H1 (cell line): ENCODE data around the gene TMEM250. TPM values are rescaled to one million over a fixed set of nuclear protein-coding genes. Genes with fewer than 3 reads are reported as not detected.
A peak's percentile ranks its signal among the peaks of the same experiment; 100 is the strongest.

Source experiments
- CTCF ChIA-PET: fragments of 300-600 bp; sonication (Branson Sonifier 250); formaldehyde crosslinking; loops from one replicate; lab custom pipeline; 2021; ENCODE audit not compliant: partially characterized antibody; lab: Charles Lee
- POLR2A ChIA-PET: fragments of 300-600 bp; sonication (Branson Sonifier 250); formaldehyde crosslinking; loops from one replicate; lab custom pipeline; 2021; ENCODE audit warnings: inconsistent platforms; ENCODE audit not compliant: partially characterized antibody; lab: Charles Lee
- DNase-seq, 2 experiments: peaks; one replicate each; pipeline versions ENCODE4 v3.0.0 to v3.0.0-alpha.2; 2010 to 2022; ENCODE audit warnings: low spot score in 2 of 2, low read depth in 1 of 2, mixed read lengths in 1 of 2
- FAIRE-seq: peaks from 2 replicates; lab custom pipeline; 2011; peaks lifted over from hg19 to GRCh38; lab: Jason Lieb, UNC
- H2AFZ ChIP-seq: 2 replicates; pipeline ENCODE4 v1.8.1; 2012; ENCODE audit warnings: low read length, inconsistent platforms
- H2AK5ac ChIP-seq: 2 replicates; pipeline ENCODE4 v1.6.1; 2013; ENCODE audit warnings: low read depth, low read length
- H2BK120ac ChIP-seq: replicated peaks from 2 replicates; pipeline ENCODE3; 2013; ENCODE audit warnings: low read depth, low read length, inconsistent platforms
- H2BK12ac ChIP-seq: 2 replicates; pipeline ENCODE4 v1.6.1; 2013; ENCODE audit warnings: low read depth, low read length
- H2BK15ac ChIP-seq: 2 replicates; pipeline ENCODE4 v1.6.1; 2013; ENCODE audit warnings: low read length
- H2BK20ac ChIP-seq: 2 replicates; pipeline ENCODE4 v1.6.1; 2013; ENCODE audit warnings: low read length
- H2BK5ac ChIP-seq: 2 replicates; pipeline ENCODE4 v1.6.1; 2013; ENCODE audit warnings: low read depth, low read length
- H3K14ac ChIP-seq: 2 replicates; pipeline ENCODE4 v1.6.1; 2013; ENCODE audit warnings: inconsistent platforms; ENCODE audit not compliant: insufficient read length
- H3K18ac ChIP-seq: 2 replicates; pipeline ENCODE4 v1.6.1; 2013; ENCODE audit warnings: low read length; ENCODE audit errors: extremely low read depth
- H3K23ac ChIP-seq: 2 replicates; pipeline ENCODE4 v1.6.1; 2013; ENCODE audit warnings: inconsistent platforms; ENCODE audit not compliant: insufficient read length
- H3K23me2 ChIP-seq: 2 replicates; pipeline ENCODE4 v1.6.1; 2013; ENCODE audit warnings: low read depth, low read length
- H3K27ac ChIP-seq: 2 replicates; pipeline ENCODE4 v1.6.1; 2011; ENCODE audit warnings: low read depth, low read length, inconsistent platforms
- H3K27me3 ChIP-seq, 4 experiments: replicated peaks in 1 of 4; 1 replicate in 1 of 4; 2 replicates in 3 of 4; pipeline versions ENCODE4 v1.6.1 to v1.8.1; 2011 to 2013; ENCODE audit warnings: low read length in 3 of 4, mild to moderate bottlenecking in 3 of 4, inconsistent platforms in 2 of 4, mixed read lengths in 2 of 4, moderate library complexity in 1 of 4; ENCODE audit not compliant: control insufficient read depth in 3 of 4, insufficient read depth in 3 of 4; ENCODE audit errors: extremely low read depth in 1 of 4
- H3K36me3 ChIP-seq, 4 experiments: 2 replicates each; pipeline versions ENCODE4 v1.6.1 to v1.8.1; 2011 to 2013; ENCODE audit warnings: mild to moderate bottlenecking in 4 of 4, low read length in 3 of 4, moderate library complexity in 2 of 4, control low read depth in 1 of 4, inconsistent platforms in 1 of 4; ENCODE audit not compliant: insufficient read depth in 4 of 4, control insufficient read depth in 2 of 4
- H3K4ac ChIP-seq: replicated peaks from 2 replicates; pipeline ENCODE3; 2013; ENCODE audit warnings: low read length, low read depth, mixed read lengths, inconsistent platforms; ENCODE audit not compliant: insufficient read length
- H3K4me1 ChIP-seq, 4 experiments: replicated peaks in 1 of 4; 1 replicate in 1 of 4; 2 replicates in 3 of 4; pipeline versions ENCODE4 v1.6.1 to v1.8.1; 2011 to 2013; ENCODE audit warnings: low read length in 3 of 4, inconsistent platforms in 2 of 4, mixed read lengths in 1 of 4; ENCODE audit not compliant: insufficient read depth in 4 of 4, control insufficient read depth in 3 of 4
- H3K4me2 ChIP-seq, 2 experiments: 2 replicates each; pipeline versions ENCODE4 v1.6.1 to v1.8.1; 2011 to 2013; ENCODE audit warnings: low read depth in 2 of 2, low read length in 2 of 2, control low read depth in 1 of 2, inconsistent platforms in 1 of 2, mild to moderate bottlenecking in 1 of 2; ENCODE audit not compliant: insufficient read depth in 1 of 2
- H3K4me3 ChIP-seq, 4 experiments: fragments of 200-600, 300-600 bp in 1 of 4; sonication (generic), shearing (Covaris generic), sonication (Bioruptor Twin) in 1 of 4; 2 replicates each; pipeline versions ENCODE4 v1.5.1 to v1.8.1; 2011 to 2016; ENCODE audit warnings: low read length in 4 of 4, low read depth in 3 of 4, control low read depth in 2 of 4, inconsistent platforms in 2 of 4, mild to moderate bottlenecking in 2 of 4, mixed read lengths in 1 of 4, moderate library complexity in 1 of 4; ENCODE audit not compliant: insufficient read depth in 2 of 4; ENCODE audit errors: extremely low read depth in 1 of 4
- H3K56ac ChIP-seq: replicated peaks from 2 replicates; pipeline ENCODE3; 2013; ENCODE audit warnings: low read depth, mild to moderate bottlenecking, mixed read lengths, low read length, inconsistent platforms; ENCODE audit not compliant: insufficient read length
- H3K79me1 ChIP-seq: 2 replicates; pipeline ENCODE4 v1.6.1; 2013; ENCODE audit warnings: low read depth, low read length, control low read depth
- H3K79me2 ChIP-seq, 2 experiments: 2 replicates each; pipeline versions ENCODE4 v1.6.1 to v1.8.1; 2012 to 2013; ENCODE audit warnings: low read length in 2 of 2, mild to moderate bottlenecking in 2 of 2, inconsistent platforms in 1 of 2; ENCODE audit not compliant: insufficient read depth in 2 of 2, control insufficient read depth in 1 of 2
- H3K9ac ChIP-seq, 4 experiments: replicated peaks in 1 of 4; 1 replicate in 1 of 4; 2 replicates in 3 of 4; pipeline versions ENCODE4 v1.6.1 to v1.8.1; 2011 to 2013; ENCODE audit warnings: low read depth in 3 of 4, low read length in 3 of 4, control low read depth in 2 of 4, mild to moderate bottlenecking in 2 of 4, moderate library complexity in 2 of 4, inconsistent platforms in 1 of 4; ENCODE audit errors: extremely low read depth in 1 of 4
- H3K9me3 ChIP-seq, 2 experiments: 2 replicates each; pipeline versions ENCODE4 v1.6.1 to v1.8.1; 2012 to 2013; ENCODE audit warnings: mild to moderate bottlenecking in 2 of 2, moderate library complexity in 2 of 2, control low read depth in 1 of 2, inconsistent platforms in 1 of 2, low read depth in 1 of 2, low read length in 1 of 2, mixed read lengths in 1 of 2; ENCODE audit not compliant: insufficient read depth in 2 of 2
- H4K20me1 ChIP-seq, 2 experiments: replicated peaks in 1 of 2; 2 replicates each; pipeline versions ENCODE3 to v1.8.1; 2011 to 2013; ENCODE audit warnings: inconsistent platforms in 2 of 2, low read length in 2 of 2, mild to moderate bottlenecking in 1 of 2; ENCODE audit not compliant: insufficient read depth in 2 of 2, control insufficient read depth in 1 of 2
- H4K5ac ChIP-seq: 2 replicates; pipeline ENCODE4 v1.6.1; 2013; ENCODE audit warnings: low read length, low read depth, mixed read lengths, inconsistent platforms; ENCODE audit not compliant: insufficient read length
- H4K8ac ChIP-seq: 2 replicates; pipeline ENCODE4 v1.8.0; 2013; ENCODE audit warnings: mild to moderate bottlenecking, moderate library complexity, low read length, inconsistent platforms; ENCODE audit not compliant: insufficient read depth; ENCODE audit errors: extremely low read depth
- H4K91ac ChIP-seq: replicated peaks from 2 replicates; pipeline ENCODE3; 2013; ENCODE audit warnings: low read length, mixed read lengths, inconsistent platforms; ENCODE audit not compliant: insufficient read length
- ASH2L ChIP-seq: fragments of 200-600, 300-600 bp; sonication (generic); IDR thresholded peaks from one replicate; pipeline ENCODE4 v1.7.1; 2017; ENCODE audit warnings: low read length
- CBX8 ChIP-seq: fragments of 300-800, 300-1000 bp; sonication (generic); IDR thresholded peaks from 2 replicates; pipeline ENCODE4 v1.7.1; 2016; ENCODE audit warnings: low read depth, low read length, borderline replicate concordance
- CREB1 ChIP-seq: IDR thresholded peaks from 2 replicates; pipeline ENCODE4 v1.6.1; 2012; ENCODE audit warnings: inconsistent platforms
- FOSL1 ChIP-seq: IDR thresholded peaks from 2 replicates; pipeline ENCODE4 v1.6.1; 2011; ENCODE audit warnings: mild to moderate bottlenecking, low read depth, low read length, moderate library complexity; ENCODE audit not compliant: insufficient read depth
- KDM1A ChIP-seq: fragments of 200-600, 300-600 bp; sonication (generic); IDR thresholded peaks from 2 replicates; pipeline ENCODE4 v1.7.1; 2016; ENCODE audit warnings: mild to moderate bottlenecking, low read length, borderline replicate concordance
- KDM5A ChIP-seq: fragments of 200-600 bp; IDR thresholded peaks from 2 replicates; pipeline ENCODE4 v1.7.1; 2012; ENCODE audit warnings: mild to moderate bottlenecking, low read length, inconsistent platforms, mixed read lengths
- RFX5 ChIP-seq: IDR thresholded peaks from 2 replicates; pipeline ENCODE4 v1.6.1; 2011; ENCODE audit warnings: low read depth, low read length, improper control_type of control experiment, borderline replicate concordance
- SP4 ChIP-seq: IDR thresholded peaks from 2 replicates; pipeline ENCODE4 v1.6.1; 2012; ENCODE audit warnings: low read length, inconsistent platforms
- SUZ12 ChIP-seq: fragments of 200-600 bp; sonication (generic); IDR thresholded peaks from 2 replicates; pipeline ENCODE4 v1.6.1; 2012; ENCODE audit warnings: mild to moderate bottlenecking, inconsistent platforms, low read length, moderate library complexity, mixed read lengths
- YY1 ChIP-seq: IDR thresholded peaks from 2 replicates; pipeline ENCODE4 v1.6.1; 2011; ENCODE audit warnings: low read depth, mild to moderate bottlenecking, low read length
- WGBS, 2 experiments: shearing (Covaris generic) in 1 of 2; methylation state at CpG; one replicate each; pipeline versions ENCODE4 v1.1.6 to v1.1.7; 2013 to 2015; ENCODE audit warnings: low lambda C conversion rate in 2 of 2, mixed read lengths in 2 of 2, inconsistent platforms in 1 of 2, low coverage in 1 of 2, missing lambda C conversion rate in 1 of 2; ENCODE audit not compliant: insufficient replicate concordance in 2 of 2, insufficient coverage in 1 of 2, insufficient read length in 1 of 2; ENCODE audit errors: extremely low coverage in 1 of 2, missing lambda C conversion rate in 1 of 2; 5-methylcytosine and 5-hydroxymethylcytosine counted together
- polyA plus RNA-seq, 7 experiments: library from polyadenylated mRNA; depleted of rRNA in 3 of 7; stranded (reverse) in 5 of 7; unstranded in 2 of 7; fragments of >200 nt in 5 of 7; fragments of 200-250 nt in 2 of 7; gene quantifications; 1 replicate in 5 of 7; 2 replicates in 1 of 7; 4 replicates in 1 of 7; pipeline versions ENCODE4 v1.2.1 to v1.2.3, GENCODE V29; 2011 to 2013; ENCODE audit warnings: missing spikeins in 2 of 7, mixed read lengths in 2 of 7
- total RNA-seq: library from RNA; stranded (reverse); fragmentation: NEBNext Ultra II Directional; extraction: Animal tissue kit (Norgen Biotek cat#: 25700); gene quantifications from 2 replicates; pipeline ENCODE4 v1.2.1, GENCODE V29; 2021

The TMEM250 gene
- total and polyA plus RNA-seq, 2 of the 8 experiments (the other 6 are each of a cell fraction or from before 2014, with no cell fraction given) = 22.3 to 34.9 TPM

GRCh38 chr9:136120438-136120844, 1.8 kb upstream of the TMEM250 start:
- no peak overlapping the region; a peak in 2 of 4 replicates for H3K4me2 ChIP-seq
- no peak overlapping the region for H2BK12ac ChIP-seq
- peaks cover 7% of the 10 kb centered on the region; the same call in 1 of the 2 replicates for H3K23me2 ChIP-seq
- no peak overlapping the region for H2BK5ac ChIP-seq
- no peak for TF ChIP-seq ASH2L
- no peak for TF ChIP-seq KDM1A
- no peak for TF ChIP-seq KDM5A
- no peak for TF ChIP-seq CBX8
- no peak for TF ChIP-seq SP4
- no peak for TF ChIP-seq RFX5
- no peak for TF ChIP-seq FOSL1
- no peak for TF ChIP-seq SUZ12
- no peak for TF ChIP-seq CREB1
- no peak for TF ChIP-seq YY1
- H3K9ac ChIP-seq = no peak overlapping the region
- H3K4me1 ChIP-seq = peaks cover 0 to 15% (median 7%) of the 10 kb centered on the region in 4 experiments; a peak in 6 of 7 replicates
- no peak for FAIRE-seq
- H4K5ac ChIP-seq = no peak overlapping the region
- H2BK15ac ChIP-seq = peak overlapping the region; percentile 61; the same call in 1 of the 2 replicates
- H3K36me3 ChIP-seq = peaks cover 0 to 12% (median 4%) of the 10 kb centered on the region in 4 experiments; a peak in 5 of 8 replicates
- H3K27ac ChIP-seq = no peak overlapping the region
- H2BK20ac ChIP-seq = no peak overlapping the region
- DNase-seq = no peak
- ChIA-PET POLR2A (interaction anchor here (1.2 to 4.5 kb wide), 3 partner anchors 9 to 99 kb away, joined by 3 to 40 read pairs (median 3); no protein-coding TSS in a partner anchor), CTCF (interaction anchor here (0.5 to 6.2 kb wide), 9 partner anchors 19 to 452 kb away, joined by 3 to 98 read pairs (median 3); no protein-coding TSS in a partner anchor)
- peaks cover 0 to 7% of the 10 kb centered on the region in 2 experiments; a peak in 1 of 4 replicates for H3K79me2 ChIP-seq
- no peak overlapping the region for H3K14ac ChIP-seq
- H3K9me3 ChIP-seq = no peaks in the 10 kb centered on the region
- H3K79me1 ChIP-seq = 0 out of 2 replicates have a peak, but pooled peaks cover 3% of the 10 kb centered on the region
- H3K4me3 ChIP-seq = no peak overlapping the region
- H3K18ac ChIP-seq = no peak overlapping the region; the same call in 1 of the 2 replicates
- no peak overlapping the region for H3K23ac ChIP-seq
- H3K4ac ChIP-seq = no peak overlapping the region
- H4K20me1 ChIP-seq = peaks cover 0 to 5% of the 10 kb centered on the region in 2 experiments
- WGBS, 2 experiments = 91% methylated on average over 18 of the region's 18 CpGs; no CpG with 5 or more reads in 1 of the 2 experiments
- H3K27me3 ChIP-seq = no peaks in the 10 kb centered on the region
- H2AK5ac ChIP-seq = no peak overlapping the region
- H4K8ac ChIP-seq = no peak overlapping the region
- no peak overlapping the region for H4K91ac ChIP-seq
- H2AFZ ChIP-seq = no peak overlapping the region
- no peak overlapping the region for H2BK120ac ChIP-seq
- H3K56ac ChIP-seq = no peak overlapping the region
